IPS-18c (cell line): Measurements from ENCODE around the gene F10.
"Not testable (repeated sequence)": the region's sequence is repeated elsewhere in the genome, so short reads cannot be mapped to it uniquely, and the experiment has no call there.

Experiments used
- H3K4me3 ChIP-seq: 2 replicates; pipeline ENCODE4 v1.7.0; 2013; ENCODE audit warnings: low read depth, mild to moderate bottlenecking, low read length, moderate library complexity; ENCODE audit not compliant: insufficient read depth
- H3K9me3 ChIP-seq: one replicate; pipeline ENCODE4 v1.6.1; 2013; ENCODE audit warnings: mild to moderate bottlenecking, low read length, moderate library complexity; ENCODE audit not compliant: control insufficient read depth, insufficient read depth

F10 gene

DNA sequence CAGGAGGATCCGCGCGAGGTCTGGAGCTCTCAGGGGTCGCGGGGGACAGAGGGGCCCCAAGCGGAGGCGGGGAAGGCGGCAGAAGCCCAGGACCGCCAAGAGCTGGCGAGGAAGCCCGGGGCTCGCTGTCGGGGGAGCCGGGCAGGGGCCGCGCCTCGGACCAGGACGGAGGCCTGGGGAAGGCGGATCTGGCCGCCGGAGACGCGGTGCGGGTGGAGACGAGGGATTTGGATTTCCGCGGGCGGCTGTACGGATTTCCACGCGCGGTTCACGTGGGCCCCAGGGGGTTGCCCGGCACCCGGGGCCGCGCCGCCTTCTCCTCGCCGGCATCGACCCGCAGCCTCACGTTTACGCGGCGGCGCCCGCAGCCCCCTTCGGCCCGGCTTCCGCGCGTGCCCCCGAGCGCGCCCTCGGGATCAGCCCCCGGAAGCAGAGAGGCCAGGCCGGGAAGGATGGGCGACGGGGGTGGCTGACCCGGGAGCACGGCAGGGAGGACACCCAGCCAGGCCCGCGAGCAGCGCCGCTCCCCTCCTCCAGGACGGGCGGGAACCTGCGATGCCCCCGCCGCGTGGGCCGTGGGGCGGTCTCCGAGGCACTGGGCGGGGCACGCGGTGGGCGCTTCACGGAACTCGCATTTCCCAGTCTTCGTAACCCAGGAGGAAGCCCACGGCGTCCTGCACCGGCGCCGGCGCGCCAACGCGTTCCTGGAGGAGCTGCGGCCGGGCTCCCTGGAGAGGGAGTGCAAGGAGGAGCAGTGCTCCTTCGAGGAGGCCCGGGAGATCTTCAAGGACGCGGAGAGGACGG lies 12.3 kb upstream of the F10 start:
- Histone ChIP-seq H3K9me3 (peaks cover 2% of the 10 kb centered on the region), H3K4me3 (peak overlapping the region; percentile 30)

DNA sequence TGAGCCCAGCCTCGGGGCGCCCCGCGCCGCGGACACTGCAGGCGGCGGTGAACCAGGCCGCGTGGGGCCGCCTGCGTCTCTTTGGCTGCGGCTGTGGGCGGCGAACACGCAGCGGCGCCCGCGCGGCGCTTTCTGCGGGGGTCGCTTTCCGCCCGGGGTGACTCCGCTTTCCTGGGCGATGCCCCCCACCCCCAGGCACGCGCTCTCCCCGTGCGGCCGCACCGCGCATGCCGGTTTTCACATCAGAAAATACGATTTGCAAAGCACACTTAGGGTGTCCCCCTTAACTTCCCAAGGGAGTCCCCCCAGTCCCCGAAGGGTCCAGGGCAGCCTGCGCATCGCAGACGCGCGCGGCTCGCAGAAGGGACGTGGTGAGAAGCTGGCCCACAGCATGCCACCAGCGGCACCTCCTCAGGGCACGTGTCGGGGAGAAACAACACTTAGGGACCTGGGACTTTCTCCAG lies 11.7 kb upstream of the F10 start:
- peaks cover 2% of the 10 kb centered on the region for H3K9me3 ChIP-seq
- peak overlapping the region; percentile 30 for H3K4me3 ChIP-seq

DNA sequence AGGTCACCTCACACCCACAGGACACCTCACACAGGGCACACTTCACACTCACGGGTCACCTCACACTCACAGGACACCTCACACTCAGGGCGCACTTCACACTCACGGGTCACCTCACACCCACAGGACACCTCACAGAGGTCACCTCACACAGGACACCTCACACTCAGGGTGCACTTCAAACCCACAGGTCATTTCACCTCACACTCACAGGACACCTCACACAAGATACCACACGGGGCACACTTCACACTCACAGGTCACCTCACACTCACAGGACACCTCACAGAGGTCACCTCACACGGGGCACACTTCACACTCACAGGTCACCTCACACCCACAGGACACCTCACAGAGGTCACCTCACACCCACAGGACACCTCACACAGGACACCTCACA lies 10.8 kb upstream of the F10 start:
- H3K4me3 ChIP-seq, H3K9me3 ChIP-seq: not testable (repeated sequence)

DNA sequence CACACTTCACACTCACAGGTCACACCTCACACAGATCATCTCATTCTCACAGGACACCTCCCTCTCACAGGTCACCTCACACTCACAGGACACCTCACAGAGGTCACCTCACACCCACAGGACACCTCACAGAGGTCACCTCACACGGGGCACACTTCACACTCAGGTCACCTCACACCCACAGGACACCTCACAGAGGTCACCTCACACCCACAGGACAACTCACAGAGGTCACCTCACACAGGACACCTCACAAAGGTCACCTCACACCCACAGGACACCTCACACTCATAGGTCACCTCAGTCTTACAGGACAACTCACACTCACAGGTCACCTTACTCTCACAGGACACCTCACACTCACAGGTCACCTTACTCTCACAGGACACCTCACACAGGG lies 10.1 kb upstream of the F10 start:
- not testable (repeated sequence) for H3K9me3 ChIP-seq, H3K4me3 ChIP-seq

DNA sequence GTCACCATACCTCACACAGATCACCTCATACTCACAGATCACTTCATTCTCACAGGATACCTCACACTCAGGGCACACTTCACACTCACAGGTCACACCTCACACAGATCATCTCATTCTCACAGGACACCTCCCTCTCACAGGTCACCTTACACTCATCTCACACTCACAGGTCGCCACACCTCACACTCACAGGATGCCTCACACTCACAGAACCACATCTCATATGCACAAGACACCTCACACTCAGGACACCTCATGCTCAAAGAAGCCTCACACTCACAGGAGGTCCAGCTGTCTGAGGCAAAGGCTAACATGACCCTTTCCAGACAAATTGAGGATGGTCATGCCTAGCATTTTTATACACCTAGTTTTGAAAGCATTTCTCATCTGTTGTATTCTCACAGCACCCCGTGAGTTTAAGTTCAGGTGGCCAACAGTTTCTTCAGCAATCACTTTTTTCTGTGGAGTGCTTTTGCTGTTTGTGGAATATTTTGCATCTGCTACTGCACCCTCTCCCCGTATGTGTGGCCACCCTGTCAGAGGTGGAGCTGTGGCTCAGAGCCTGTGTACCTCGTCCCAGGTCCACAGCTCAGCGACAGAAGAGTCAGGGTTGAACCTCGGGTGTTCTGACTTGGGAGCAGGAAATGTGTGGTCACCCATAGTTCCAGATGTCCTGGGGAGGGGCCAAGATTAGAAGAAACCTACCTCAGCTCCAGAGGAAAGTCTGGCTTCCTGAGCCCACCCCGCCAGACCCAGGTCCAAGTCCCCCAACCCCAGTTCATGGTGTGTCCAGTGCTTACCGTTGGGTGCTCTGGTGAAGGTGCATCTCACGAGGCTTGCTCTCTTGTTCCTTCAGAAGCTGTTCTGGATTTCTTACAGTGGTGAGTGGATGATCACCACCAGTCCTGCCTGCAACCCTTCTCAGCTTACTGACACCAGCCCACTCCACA lies 9.4 kb upstream of the F10 start:
- peaks cover 2% of the 10 kb centered on the region for H3K9me3 ChIP-seq

DNA sequence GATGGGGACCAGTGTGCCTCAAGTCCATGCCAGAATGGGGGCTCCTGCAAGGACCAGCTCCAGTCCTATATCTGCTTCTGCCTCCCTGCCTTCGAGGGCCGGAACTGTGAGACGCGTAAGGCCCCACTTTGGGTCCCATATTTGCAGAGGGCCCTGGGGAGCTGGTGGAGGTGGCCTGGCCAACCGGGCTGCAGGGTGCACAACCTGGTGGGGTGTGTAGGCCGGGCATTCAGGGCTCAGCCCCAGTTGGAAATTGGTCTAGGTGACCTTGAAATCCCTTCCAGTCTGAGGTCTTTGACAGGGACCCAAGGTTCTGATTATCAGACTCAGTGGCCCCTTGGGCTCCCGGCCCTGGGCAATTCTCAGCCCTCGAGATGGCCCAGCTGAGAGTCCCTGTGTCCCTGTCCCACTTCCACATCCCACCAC lies 8.7 kb upstream of the F10 start:
- Histone ChIP-seq H3K4me3 (no peak overlapping the region), H3K9me3 (peaks cover 2% of the 10 kb centered on the region)

More for the DNA sequence above, 9.4 kb upstream of the F10 start:
- no peak overlapping the region for H3K4me3 ChIP-seq

DNA sequence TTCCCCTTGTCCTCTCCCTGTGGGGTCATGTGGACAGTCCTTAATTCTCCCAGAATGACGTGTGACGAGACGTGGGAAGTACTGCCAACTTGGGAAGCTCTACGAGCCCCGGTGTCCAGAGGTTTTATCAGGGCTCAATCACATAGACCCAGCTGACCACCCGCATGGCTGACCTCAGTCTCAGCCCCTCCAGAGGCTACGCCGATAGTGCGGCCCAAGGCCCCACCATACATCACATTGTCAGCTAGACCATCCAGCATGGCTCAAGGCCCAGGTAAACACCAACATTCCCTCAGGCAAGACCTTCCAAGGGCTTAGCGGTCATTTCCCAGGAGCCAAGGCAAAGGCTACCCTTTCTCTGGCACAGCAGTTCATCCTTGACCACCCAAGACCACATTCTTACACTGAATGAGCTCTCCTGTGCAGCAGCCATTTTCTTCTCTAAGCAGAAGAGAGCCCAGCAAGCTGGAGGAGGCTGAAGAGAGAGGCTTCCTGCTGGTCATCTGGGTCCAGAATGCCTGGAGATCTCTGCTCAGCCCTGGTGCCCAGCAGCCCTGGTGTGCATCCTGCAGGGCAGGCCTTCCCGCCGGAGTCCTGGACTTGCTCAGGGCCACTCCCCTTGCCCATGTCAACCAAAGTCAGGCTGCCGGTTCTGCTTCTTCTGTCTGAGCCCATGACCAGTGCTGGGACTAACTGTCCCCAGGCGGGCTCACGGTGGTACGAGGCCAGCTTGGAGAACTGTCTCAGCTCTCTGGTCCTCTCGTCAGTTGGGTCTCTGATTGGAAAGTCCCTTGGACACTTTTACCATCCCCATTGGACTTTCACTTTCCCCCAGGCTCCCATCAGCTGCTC lies 7.9 kb upstream of the F10 start:
- H3K9me3 ChIP-seq: peaks cover 2% of the 10 kb centered on the region
- H3K4me3 ChIP-seq: no peak overlapping the region

DNA sequence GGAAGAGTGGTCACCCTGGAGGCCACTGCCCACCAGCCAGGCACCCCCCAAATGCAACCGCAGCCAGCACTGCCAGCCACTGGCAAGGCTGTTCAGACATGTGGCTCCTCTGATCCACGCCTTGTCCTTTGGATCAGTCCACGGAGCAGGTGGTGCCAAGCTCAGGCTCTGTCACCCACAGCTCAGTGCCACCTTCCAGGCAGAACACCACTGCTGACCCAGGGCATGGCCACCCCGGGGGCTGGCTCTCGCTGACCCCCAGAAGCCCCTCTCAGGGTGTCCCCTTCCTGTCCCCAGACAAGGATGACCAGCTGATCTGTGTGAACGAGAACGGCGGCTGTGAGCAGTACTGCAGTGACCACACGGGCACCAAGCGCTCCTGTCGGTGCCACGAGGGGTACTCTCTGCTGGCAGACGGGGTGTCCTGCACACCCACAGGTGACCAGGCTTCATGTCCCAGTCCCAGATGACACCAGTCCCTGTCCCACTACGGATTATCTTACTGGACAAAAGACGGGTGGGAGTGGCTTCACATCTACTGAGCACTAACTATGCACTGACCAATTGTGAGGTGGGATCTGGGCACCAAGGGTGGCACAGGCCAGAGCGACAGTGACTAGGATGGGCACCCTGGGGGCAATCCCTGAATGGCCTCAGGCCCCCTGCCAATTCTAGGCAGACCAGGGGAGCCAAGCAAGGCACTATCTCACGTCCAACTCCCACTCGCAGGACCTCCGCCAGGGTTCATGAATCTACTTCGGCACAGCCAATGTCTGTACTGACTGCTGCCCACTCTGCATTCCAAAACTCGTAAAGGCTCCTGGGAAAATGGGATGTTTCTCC lies 7.0 kb upstream of the F10 start:
- no peak overlapping the region for H3K4me3 ChIP-seq
- no peaks in the 10 kb centered on the region for H3K9me3 ChIP-seq

DNA sequence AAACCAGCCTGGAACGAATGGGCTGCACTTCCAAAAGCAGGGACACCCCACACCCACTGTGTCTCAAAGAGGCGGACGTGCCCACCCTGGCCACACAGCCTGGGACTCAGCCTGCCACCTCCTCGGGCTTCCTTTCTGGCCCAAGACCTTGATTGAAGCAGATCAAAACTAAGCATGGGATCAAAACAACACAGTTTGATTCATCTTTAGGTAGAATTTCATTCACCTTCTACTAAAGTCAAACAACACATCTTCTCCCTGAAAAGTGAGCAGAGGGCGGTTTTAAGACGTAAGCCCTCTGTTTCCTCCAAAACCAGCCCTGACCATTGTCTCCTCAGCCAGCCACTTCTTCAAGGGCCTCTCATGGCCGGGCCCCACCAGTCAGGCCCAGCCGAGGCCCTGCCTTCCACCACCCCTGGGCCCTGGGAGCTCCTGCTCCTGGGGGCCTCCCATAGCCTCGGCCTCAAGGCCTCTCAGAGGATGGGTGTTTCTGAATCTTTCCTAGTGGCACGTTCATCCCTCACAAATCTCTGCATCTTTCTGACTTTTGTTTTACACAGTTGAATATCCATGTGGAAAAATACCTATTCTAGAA lies 6.3 kb upstream of the F10 start:
- Histone ChIP-seq H3K9me3 (no peaks in the 10 kb centered on the region), H3K4me3 (no peak overlapping the region)

DNA sequence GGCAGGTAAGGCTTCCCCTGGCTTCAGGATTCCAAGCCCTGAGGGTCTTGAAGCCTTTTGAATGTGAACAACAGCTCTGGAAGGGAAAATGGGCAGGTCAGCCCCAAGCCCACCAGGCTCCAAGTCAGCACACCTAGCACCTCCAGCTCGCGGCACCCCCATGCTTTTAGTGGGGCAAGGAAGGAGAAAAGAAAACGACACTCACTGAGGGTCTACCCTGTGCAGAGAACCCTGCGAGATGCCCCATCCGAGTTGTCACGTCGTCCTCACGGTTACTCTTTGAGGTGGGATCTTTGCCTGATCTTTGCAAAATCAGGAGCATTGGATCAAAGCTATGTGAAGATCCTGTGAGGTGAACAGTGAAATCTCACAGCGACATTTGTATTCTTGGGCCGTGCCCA lies 5.7 kb upstream of the F10 start:
- Histone ChIP-seq H3K4me3 (no peak overlapping the region), H3K9me3 (no peaks in the 10 kb centered on the region)

DNA sequence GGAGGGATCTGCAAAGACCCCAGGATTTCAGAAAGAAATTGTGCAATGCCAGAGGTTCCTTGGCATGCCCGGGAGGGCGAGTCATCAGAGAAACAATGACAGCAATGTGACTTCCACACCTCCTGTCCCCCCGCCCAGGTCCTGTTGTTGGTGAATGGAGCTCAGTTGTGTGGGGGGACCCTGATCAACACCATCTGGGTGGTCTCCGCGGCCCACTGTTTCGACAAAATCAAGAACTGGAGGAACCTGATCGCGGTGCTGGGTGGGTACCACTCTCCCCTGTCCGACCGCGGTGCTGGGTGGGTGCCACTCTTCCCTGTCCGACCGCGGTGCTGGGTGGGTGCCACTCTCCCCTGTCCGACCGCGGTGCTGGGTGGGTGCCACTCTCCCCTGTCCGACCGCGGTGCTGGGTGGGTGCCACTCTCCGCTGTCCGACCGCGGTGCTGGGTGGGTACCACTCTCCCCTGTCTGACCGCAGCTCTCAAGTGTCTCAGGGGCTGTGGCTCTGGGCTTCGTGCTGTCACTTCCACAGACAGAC lies 5.2 kb upstream of the F10 start:
- Histone ChIP-seq H3K9me3 (no peaks in the 10 kb centered on the region), H3K4me3 (no peak overlapping the region)

DNA sequence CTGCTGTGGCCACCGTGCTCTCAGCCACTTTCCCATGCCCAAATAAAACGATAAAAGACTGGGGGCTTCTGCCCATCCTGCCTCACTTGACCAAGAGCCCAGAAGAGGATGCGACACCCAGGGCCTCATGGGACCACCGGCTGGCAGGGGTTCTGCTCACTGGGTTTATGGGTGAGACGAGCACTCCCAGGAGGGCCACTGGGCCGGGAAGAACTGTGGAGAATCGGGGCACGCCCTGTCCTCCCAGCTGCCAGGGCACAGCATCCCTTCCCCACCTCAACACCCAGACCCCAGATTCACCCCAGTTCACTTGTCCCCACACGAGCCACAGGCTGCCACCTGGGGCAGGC lies 4.7 kb upstream of the F10 start:
- Histone ChIP-seq H3K4me3 (no peak overlapping the region), H3K9me3 (no peaks in the 10 kb centered on the region)

DNA sequence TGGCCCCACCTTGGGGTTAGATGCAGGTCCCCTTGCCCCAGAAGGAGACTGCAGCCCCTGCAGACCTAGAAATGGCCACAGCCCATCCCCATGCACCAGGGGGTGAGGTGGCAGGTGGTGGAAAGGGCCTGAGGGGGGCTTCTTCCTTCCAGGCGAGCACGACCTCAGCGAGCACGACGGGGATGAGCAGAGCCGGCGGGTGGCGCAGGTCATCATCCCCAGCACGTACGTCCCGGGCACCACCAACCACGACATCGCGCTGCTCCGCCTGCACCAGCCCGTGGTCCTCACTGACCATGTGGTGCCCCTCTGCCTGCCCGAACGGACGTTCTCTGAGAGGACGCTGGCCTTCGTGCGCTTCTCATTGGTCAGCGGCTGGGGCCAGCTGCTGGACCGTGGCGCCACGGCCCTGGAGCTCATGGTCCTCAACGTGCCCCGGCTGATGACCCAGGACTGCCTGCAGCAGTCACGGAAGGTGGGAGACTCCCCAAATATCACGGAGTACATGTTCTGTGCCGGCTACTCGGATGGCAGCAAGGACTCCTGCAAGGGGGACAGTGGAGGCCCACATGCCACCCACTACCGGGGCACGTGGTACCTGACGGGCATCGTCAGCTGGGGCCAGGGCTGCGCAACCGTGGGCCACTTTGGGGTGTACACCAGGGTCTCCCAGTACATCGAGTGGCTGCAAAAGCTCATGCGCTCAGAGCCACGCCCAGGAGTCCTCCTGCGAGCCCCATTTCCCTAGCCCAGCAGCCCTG lies 4.2 kb upstream of the F10 start:
- H3K4me3 ChIP-seq: no peak overlapping the region
- H3K9me3 ChIP-seq: no peaks in the 10 kb centered on the region

DNA sequence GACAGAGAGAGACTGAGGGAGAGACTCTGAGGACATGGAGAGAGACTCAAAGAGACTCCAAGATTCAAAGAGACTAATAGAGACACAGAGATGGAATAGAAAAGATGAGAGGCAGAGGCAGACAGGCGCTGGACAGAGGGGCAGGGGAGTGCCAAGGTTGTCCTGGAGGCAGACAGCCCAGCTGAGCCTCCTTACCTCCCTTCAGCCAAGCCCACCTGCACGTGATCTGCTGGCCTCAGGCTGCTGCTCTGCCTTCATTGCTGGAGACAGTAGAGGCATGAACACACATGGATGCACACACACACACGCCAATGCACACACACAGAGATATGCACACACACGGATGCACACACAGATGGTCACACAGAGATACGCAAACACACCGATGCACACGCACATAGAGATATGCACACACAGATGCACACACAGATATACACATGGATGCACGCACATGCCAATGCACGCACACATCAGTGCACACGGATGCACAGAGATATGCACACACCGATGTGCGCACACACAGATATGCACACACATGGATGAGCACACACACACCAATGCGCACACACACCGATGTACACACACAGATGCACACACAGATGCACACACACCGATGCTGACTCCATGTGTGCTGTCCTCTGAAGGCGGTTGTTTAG lies 3.3 kb upstream of the F10 start:
- H3K4me3 ChIP-seq: no peak overlapping the region; the same call in 1 of the 2 replicates
- H3K9me3 ChIP-seq: no peaks in the 10 kb centered on the region

DNA sequence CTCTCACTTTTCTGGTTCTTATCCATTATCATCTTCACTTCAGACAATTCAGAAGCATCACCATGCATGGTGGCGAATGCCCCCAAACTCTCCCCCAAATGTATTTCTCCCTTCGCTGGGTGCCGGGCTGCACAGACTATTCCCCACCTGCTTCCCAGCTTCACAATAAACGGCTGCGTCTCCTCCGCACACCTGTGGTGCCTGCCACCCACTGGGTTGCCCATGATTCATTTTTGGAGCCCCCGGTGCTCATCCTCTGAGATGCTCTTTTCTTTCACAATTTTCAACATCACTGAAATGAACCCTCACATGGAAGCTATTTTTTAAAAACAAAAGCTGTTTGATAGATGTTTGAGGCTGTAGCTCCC lies 2.8 kb upstream of the F10 start:
- Histone ChIP-seq H3K9me3 (no peaks in the 10 kb centered on the region), H3K4me3 (no peak overlapping the region)
